ENCODE measurements around the gene DARS2. TPM values are rescaled to one million over a fixed set of nuclear protein-coding genes. Genes with fewer than 3 reads are reported as not detected.

Gene DARS2
- total RNA-seq, 1 experiment from 2014 or later = 35.0 TPM

GRCh38 chr1:173818459-173818858 lies 6.0 kb upstream of the DARS2 start:
- peaks cover 4 to 5% of the 10 kb centered on the region in 2 experiments; a peak in 3 of 5 replicates for H3K9me3 Mint-ChIP-seq
- Histone ChIP-seq H3K4ac (ENCODE audit: low read depth, low read length) (no peak overlapping the region), H4K5ac (ENCODE audit: insufficient read length, low read depth, low read length) (no peak overlapping the region), H2BK120ac (ENCODE audit: low read depth, low read length, poor library complexity, severe bottlenecking) (no peak overlapping the region), H3K23ac (ENCODE audit: insufficient read length, low read depth, low read length) (no peak overlapping the region), H4K20me1 (ENCODE audit: control insufficient read depth, insufficient read depth, insufficient read length) (no peaks in the 10 kb centered on the region), H3K4me1 (ENCODE audit: insufficient read depth, low read length) (no peaks in the 10 kb centered on the region; the same call in 1 of the 2 replicates), H3K79me2 (ENCODE audit: insufficient read depth, low read length) (peaks cover 19% of the 10 kb centered on the region; the same call in 1 of the 2 replicates), H4K8ac (replicated peaks; ENCODE audit: insufficient read length, low read depth, low read length) (no peak overlapping the region), H3K18ac (ENCODE audit: insufficient read length, low read depth, low read length) (no peak overlapping the region), H3K23me2 (ENCODE audit: insufficient read length, low read depth, low read length, poor library complexity, severe bottlenecking) (peaks cover 1% of the 10 kb centered on the region), H3K27ac (ENCODE audit: insufficient read length, low read depth, low read length) (no peak overlapping the region), H3K9me3 (ENCODE audit: control insufficient read depth, low read depth, low read length) (no peaks in the 10 kb centered on the region), H2BK20ac (ENCODE audit: low read depth, low read length, poor library complexity, severe bottlenecking) (no peak overlapping the region), H3K27me3 (ENCODE audit: insufficient read depth, low read length) (no peaks in the 10 kb centered on the region), H3K79me1 (ENCODE audit: insufficient read depth, low read depth, low read length, poor library complexity, severe bottlenecking) (peaks cover 4% of the 10 kb centered on the region), H3K4me2 (ENCODE audit: insufficient read depth, insufficient read length, low read length) (no peak overlapping the region), H3K9ac (ENCODE audit: extremely low read depth, insufficient read length, low read length) (no peak overlapping the region), H2AFZ (ENCODE audit: low read length) (no peak overlapping the region), H3K56ac (ENCODE audit: insufficient read length, low read depth, low read length) (no peak overlapping the region), H2BK15ac (ENCODE audit: low read depth, low read length) (no peak overlapping the region), H3K14ac (ENCODE audit: insufficient read depth, low read length) (no peak overlapping the region), H3T11ph (ENCODE audit: low read length) (no peak overlapping the region), H4K91ac (ENCODE audit: insufficient read length, low read depth, low read length) (no peak overlapping the region), H2BK12ac (ENCODE audit: insufficient read length, low read depth, low read length) (no peak overlapping the region), H2BK5ac (ENCODE audit: insufficient read length, low read length) (no peak overlapping the region), H2AK5ac (ENCODE audit: insufficient read length, low read length) (no peak overlapping the region)
- no peaks in the 10 kb centered on the region for H3K27me3 Mint-ChIP-seq (ENCODE audit: low read depth)
- DNase-seq = no peak
- peaks cover 31 to 44% (median 36%) of the 10 kb centered on the region in 3 experiments for H3K36me3 Mint-ChIP-seq (ENCODE audit: insufficient read depth in 1 of 3, low read depth in 3 of 3)
- H3K4me3 Mint-ChIP-seq = no peak overlapping the region
- no peak overlapping the region for H3K27ac Mint-ChIP-seq
- peaks cover 6% of the 10 kb centered on the region in 2 experiments for H3K4me1 Mint-ChIP-seq
- no CpG with 5 or more reads among the region's 1 CpG for WGBS (ENCODE audit: extremely low coverage, insufficient read length, low lambda C conversion rate)
- no peak for TF ChIP-seq CTCF (conservative IDR thresholded peaks at IDR 0.05)
